ENCODE measurements around the gene LTBP1. TPM values are rescaled to one million over a fixed set of nuclear protein-coding genes. Genes with fewer than 3 reads are reported as not detected.

LTBP1 gene
- total RNA-seq, 1 experiment from 2014 or later: 12.5 TPM

DNA sequence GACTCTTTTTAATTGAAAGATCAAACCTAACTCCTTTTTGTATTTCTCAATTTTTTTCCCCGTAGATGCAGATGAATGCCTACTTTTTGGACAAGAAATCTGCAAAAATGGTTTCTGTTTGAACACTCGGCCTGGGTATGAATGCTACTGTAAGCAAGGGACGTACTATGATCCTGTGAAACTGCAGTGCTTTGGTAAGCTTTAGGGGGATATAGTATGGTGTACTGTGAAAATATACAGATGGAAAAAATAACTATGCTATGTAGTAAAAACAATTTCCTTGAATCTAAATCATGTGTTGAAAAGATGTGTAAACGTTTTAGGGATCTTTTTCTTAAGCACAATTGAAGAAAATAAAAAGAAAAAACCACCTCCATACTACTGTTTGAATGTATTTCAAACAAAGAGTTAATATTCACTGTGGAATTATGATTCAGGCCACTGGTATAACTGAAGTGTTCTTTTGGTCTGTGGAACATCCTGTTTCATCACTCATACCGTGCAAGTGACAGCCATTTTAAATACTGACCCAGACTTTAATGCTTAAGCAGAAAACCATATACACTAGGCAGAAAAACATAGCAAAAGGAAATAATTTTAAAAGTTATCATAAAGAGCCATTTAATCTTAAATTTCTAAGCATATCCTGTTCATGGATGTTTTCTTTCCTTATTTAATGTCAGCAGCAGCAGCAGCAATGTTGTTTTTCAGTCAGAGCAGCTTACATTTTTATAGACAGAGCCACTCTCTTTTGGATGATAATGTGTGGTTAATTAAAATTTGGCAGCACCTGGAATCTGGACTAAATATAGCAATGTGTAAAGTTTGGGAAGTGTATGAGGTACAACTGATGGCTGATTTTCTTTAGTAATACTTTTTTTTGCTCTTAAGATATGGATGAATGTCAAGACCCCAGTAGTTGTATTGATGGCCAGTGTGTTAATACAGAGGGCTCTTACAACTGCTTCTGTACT lies 416.9 kb downstream of the LTBP1 start:
- no peak overlapping the region for H3K27ac ChIP-seq (ENCODE audit: low read length)
- DNase-seq (ENCODE audit: low read depth, low spot score) (no peak), ATAC-seq (no peak)
- H3K4me3 ChIP-seq (ENCODE audit: low read depth in 2 of 2, low read length in 2 of 2): no peak overlapping the region
- intact Hi-C loops (cut with micrococcal nuclease; ENCODE audit: unreplicated experiment) (no loop called here), in situ Hi-C loops (cut with HindIII; ENCODE audit: low pct_unique_long_range_greater_than_20kb, low sequenced_read_pairs) (no loop called here)
- no peaks in the 10 kb centered on the region for H3K36me3 ChIP-seq (ENCODE audit: control insufficient read depth, insufficient read depth, low read length)
- H3K4me1 ChIP-seq (ENCODE audit: control insufficient read depth, insufficient read depth, low read length): no peaks in the 10 kb centered on the region
- no peaks in the 10 kb centered on the region for H3K9me3 ChIP-seq (ENCODE audit: control insufficient read depth, insufficient read depth, low read depth, low read length)
- no peaks in the 10 kb centered on the region for H3K27me3 ChIP-seq (ENCODE audit: control insufficient read depth, insufficient read depth, low read length)
- CTCF ChIA-PET: no interaction called here
- TF ChIP-seq REST (IDR thresholded peaks at IDR 0.05; ENCODE audit: insufficient read depth in 1 of 2, low read depth in 2 of 2, low read length in 1 of 2): no peak
- no peak for TF ChIP-seq TCF7L2 (IDR thresholded peaks at IDR 0.05; ENCODE audit: low read depth, low read length)
- TF ChIP-seq, protein P1, sequence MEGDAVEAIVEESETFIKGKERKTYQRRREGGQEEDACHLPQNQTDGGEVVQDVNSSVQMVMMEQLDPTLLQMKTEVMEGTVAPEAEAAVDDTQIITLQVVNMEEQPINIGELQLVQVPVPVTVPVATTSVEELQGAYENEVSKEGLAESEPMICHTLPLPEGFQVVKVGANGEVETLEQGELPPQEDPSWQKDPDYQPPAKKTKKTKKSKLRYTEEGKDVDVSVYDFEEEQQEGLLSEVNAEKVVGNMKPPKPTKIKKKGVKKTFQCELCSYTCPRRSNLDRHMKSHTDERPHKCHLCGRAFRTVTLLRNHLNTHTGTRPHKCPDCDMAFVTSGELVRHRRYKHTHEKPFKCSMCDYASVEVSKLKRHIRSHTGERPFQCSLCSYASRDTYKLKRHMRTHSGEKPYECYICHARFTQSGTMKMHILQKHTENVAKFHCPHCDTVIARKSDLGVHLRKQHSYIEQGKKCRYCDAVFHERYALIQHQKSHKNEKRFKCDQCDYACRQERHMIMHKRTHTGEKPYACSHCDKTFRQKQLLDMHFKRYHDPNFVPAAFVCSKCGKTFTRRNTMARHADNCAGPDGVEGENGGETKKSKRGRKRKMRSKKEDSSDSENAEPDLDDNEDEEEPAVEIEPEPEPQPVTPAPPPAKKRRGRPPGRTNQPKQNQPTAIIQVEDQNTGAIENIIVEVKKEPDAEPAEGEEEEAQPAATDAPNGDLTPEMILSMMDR (IDR thresholded peaks at IDR 0.05): no peak
- no peak for TF ChIP-seq POLR2AphosphoS5 (IDR thresholded peaks at IDR 0.05; ENCODE audit: low read depth, low read length)
- no peak for TF ChIP-seq SIN3A (IDR thresholded peaks at IDR 0.05; ENCODE audit: borderline replicate concordance, insufficient read depth, low read depth, low read length)
- POLR2A ChIA-PET: no interaction called here
- no TSS peak for BruUV-seq (replicated peaks)

DNA sequence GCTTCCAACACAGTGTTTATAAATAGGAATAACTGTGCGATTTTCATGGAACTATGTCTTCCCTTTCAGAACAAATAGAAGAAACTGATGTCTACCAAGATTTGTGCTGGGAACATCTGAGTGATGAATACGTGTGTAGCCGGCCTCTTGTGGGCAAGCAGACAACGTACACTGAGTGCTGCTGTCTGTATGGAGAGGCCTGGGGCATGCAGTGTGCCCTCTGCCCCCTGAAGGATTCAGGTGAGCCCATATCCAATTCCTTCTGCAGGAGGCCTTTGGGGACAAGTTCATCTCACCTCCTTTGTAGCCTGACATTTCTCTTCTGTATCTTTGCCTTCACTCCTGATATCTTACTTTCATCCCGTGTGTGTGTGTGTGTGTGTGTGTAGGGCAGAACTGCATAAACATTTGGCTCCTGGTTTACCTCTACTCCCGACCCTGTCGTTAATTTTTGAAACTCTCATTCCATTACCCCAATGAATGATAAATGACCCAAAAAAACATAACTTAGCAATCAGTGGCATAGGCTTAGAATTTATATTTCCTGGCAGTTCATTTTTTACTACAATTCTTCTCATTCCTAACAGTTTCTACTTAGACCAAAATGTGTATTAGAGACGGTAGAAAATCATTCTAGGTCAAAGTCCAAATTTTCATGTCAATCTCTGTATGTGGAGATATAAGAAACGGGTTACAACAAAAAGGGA lies 418.7 kb downstream of the LTBP1 start:
- H3K9me3 ChIP-seq (ENCODE audit: control insufficient read depth, insufficient read depth, low read depth, low read length): no peaks in the 10 kb centered on the region
- no peaks in the 10 kb centered on the region for H3K36me3 ChIP-seq (ENCODE audit: control insufficient read depth, insufficient read depth, low read length)
- CTCF ChIA-PET: no interaction called here
- no peak for ATAC-seq
- intact Hi-C loops (cut with micrococcal nuclease; ENCODE audit: unreplicated experiment): no loop called here
- no peaks in the 10 kb centered on the region for H3K4me1 ChIP-seq (ENCODE audit: control insufficient read depth, insufficient read depth, low read length)
- in situ Hi-C loops (cut with HindIII; ENCODE audit: low pct_unique_long_range_greater_than_20kb, low sequenced_read_pairs): no loop called here
- POLR2A ChIA-PET: interaction anchor here (0.9 kb wide), 1 partner anchor 94 kb away, joined by 5 read pairs; no protein-coding TSS in a partner anchor
- TF ChIP-seq POLR2AphosphoS5 (IDR thresholded peaks at IDR 0.05; ENCODE audit: low read depth, low read length): no peak
- no peak overlapping the region for H3K4me3 ChIP-seq (ENCODE audit: low read depth in 2 of 2, low read length in 2 of 2)
- no peaks in the 10 kb centered on the region for H3K27me3 ChIP-seq (ENCODE audit: control insufficient read depth, insufficient read depth, low read length)
- no peak for DNase-seq (ENCODE audit: low read depth, low spot score)
- no TSS peak for BruUV-seq (replicated peaks)
- no peak overlapping the region for H3K27ac ChIP-seq (ENCODE audit: low read length)

Data from Panc1 (cell line).